SK-N-SH (cell line): ENCODE measurements around the gene CFAP299. TPM values are rescaled to one million over a fixed set of nuclear protein-coding genes. Genes with fewer than 3 reads are reported as not detected.
A peak's percentile ranks its signal among the peaks of the same experiment; 100 is the strongest.

Experiments
- CTCF ChIA-PET: fragments of 300-600, 350-600 bp; formaldehyde crosslinking; extraction: SDS; loops from one replicate; lab custom pipeline; 2021; lab: Yijun Ruan, JAX
- POLR2A ChIA-PET: fragments of 350-600 bp; sonication (Branson Sonifier 250); formaldehyde crosslinking; extraction: SDS; loops from one replicate; lab custom pipeline; 2020; ENCODE audit warnings: antibody characterized with exemption, inconsistent platforms; lab: Yijun Ruan, JAX
- DNase-seq: peaks from one replicate; pipeline ENCODE4 v3.0.0; 2012
- H2AFZ ChIP-seq: fragments of 200-600 bp; sonication (generic); 2 replicates; pipeline ENCODE4 v1.8.1; 2016; ENCODE audit warnings: antibody characterized with exemption, mild to moderate bottlenecking, low read depth
- H3F3A ChIP-seq: fragments of 200-600 bp; sonication (generic); replicated peaks from 2 replicates; pipeline ENCODE3; 2016; ENCODE audit warnings: antibody characterized with exemption, mild to moderate bottlenecking; ENCODE audit not compliant: insufficient read depth
- H3K27ac ChIP-seq, 2 experiments: fragments of 200-500 bp in 1 of 2; fragments of 200-600 bp in 1 of 2; sonication (Bioruptor generic) in 1 of 2; sonication (generic), shearing (Covaris generic) in 1 of 2; 2 replicates each; pipeline versions ENCODE4 v1.5.1 to v1.6.1; 2014 to 2016; ENCODE audit warnings: low read depth in 2 of 2, inconsistent platforms in 1 of 2, low read length in 1 of 2, mild to moderate bottlenecking in 1 of 2, mixed read lengths in 1 of 2
- H3K27me3 ChIP-seq: fragments of 200-600 bp; sonication (generic), shearing (Covaris generic); 2 replicates; pipeline ENCODE4 v1.6.1; 2016; ENCODE audit warnings: mixed run types; ENCODE audit not compliant: insufficient read depth
- H3K36me3 ChIP-seq, 2 experiments: fragments of 200-500 bp in 1 of 2; fragments of 200-600 bp in 1 of 2; sonication (Bioruptor generic) in 1 of 2; sonication (generic) in 1 of 2; replicated peaks in 1 of 2; 2 replicates each; pipeline versions ENCODE3 to v1.5.1; 2014 to 2016; ENCODE audit warnings: low read length in 1 of 2, mild to moderate bottlenecking in 1 of 2; ENCODE audit not compliant: insufficient read depth in 2 of 2, control insufficient read depth in 1 of 2
- H3K4me1 ChIP-seq, 2 experiments: fragments of 200-500 bp in 1 of 2; fragments of 200-600 bp in 1 of 2; sonication (Bioruptor generic) in 1 of 2; sonication (generic), shearing (Covaris generic) in 1 of 2; 2 replicates each; pipeline versions ENCODE4 v1.5.1 to v1.6.1; 2014 to 2016; ENCODE audit warnings: low read depth in 1 of 2, low read length in 1 of 2, mixed run types in 1 of 2; ENCODE audit not compliant: insufficient read depth in 2 of 2, control insufficient read depth in 1 of 2
- H3K4me2 ChIP-seq: fragments of 200-600 bp; sonication (generic), shearing (Covaris generic); 2 replicates; pipeline ENCODE4 v1.6.1; 2017; ENCODE audit warnings: mixed run types
- H3K4me3 ChIP-seq, 2 experiments: fragments of 200-500 bp in 1 of 2; fragments of 200-600 bp in 1 of 2; sonication (Bioruptor generic) in 1 of 2; sonication (generic), shearing (Covaris generic) in 1 of 2; 2 replicates each; pipeline versions ENCODE4 v1.5.1 to v1.8.1; 2014 to 2016; ENCODE audit warnings: low read depth in 2 of 2, inconsistent platforms in 1 of 2, low read length in 1 of 2, mild to moderate bottlenecking in 1 of 2, mixed read lengths in 1 of 2, moderate library complexity in 1 of 2
- H3K79me2 ChIP-seq: fragments of 200-600 bp; sonication (generic); 2 replicates; pipeline ENCODE4 v1.8.1; 2017; ENCODE audit warnings: mild to moderate bottlenecking; ENCODE audit not compliant: insufficient read depth
- H3K9ac ChIP-seq: fragments of 200-600 bp; sonication (generic); 2 replicates; pipeline ENCODE4 v1.6.1; 2017; ENCODE audit warnings: mixed run types
- H3K9me2 ChIP-seq: fragments of 200-600 bp; sonication (generic); 2 replicates; pipeline ENCODE4 v1.6.1; 2017; ENCODE audit warnings: mixed run types
- H3K9me3 ChIP-seq: fragments of 200-600 bp; sonication (generic); 2 replicates; pipeline ENCODE4 v1.6.1; 2017; ENCODE audit warnings: mixed run types, mild to moderate bottlenecking, moderate library complexity
- H4K20me1 ChIP-seq: fragments of 200-600 bp; sonication (generic); 2 replicates; pipeline ENCODE4 v1.6.1; 2017; ENCODE audit warnings: mild to moderate bottlenecking, mixed run types; ENCODE audit not compliant: insufficient read depth
- ELF1 ChIP-seq: IDR thresholded peaks from 2 replicates; pipeline ENCODE4 v1.4.0; 2012
- EP300 ChIP-seq, 2 experiments: IDR thresholded peaks; 2 replicates each; pipeline versions ENCODE4 v1.4.0 to v1.6.1; 2012; ENCODE audit warnings: borderline replicate concordance in 1 of 2, low read depth in 1 of 2, low read length in 1 of 2
- EZH2phosphoT487 ChIP-seq: fragments of 200-600 bp; sonication (generic); IDR thresholded peaks from 2 replicates; pipeline ENCODE4 v1.6.1; 2017; ENCODE audit warnings: low read depth, mixed run types, mild to moderate bottlenecking, antibody characterized with exemption, moderate library complexity, borderline replicate concordance
- FOXJ3 ChIP-seq: sonication (generic); formaldehyde crosslinking; IDR thresholded peaks from 2 replicates; pipeline ENCODE4 v1.5.1; 2020; ENCODE audit warnings: mild to moderate bottlenecking, missing genetic modification reagents
- GABPA ChIP-seq: IDR thresholded peaks from 2 replicates; pipeline ENCODE4 v1.4.0; 2012; ENCODE audit warnings: low read depth, mild to moderate bottlenecking
- JUND ChIP-seq: IDR thresholded peaks from 2 replicates; pipeline ENCODE4 v1.4.0; 2012
- MEF2A ChIP-seq: IDR thresholded peaks from 2 replicates; pipeline ENCODE4 v1.4.0; 2012; ENCODE audit warnings: low read depth, borderline replicate concordance
- NFIC ChIP-seq: IDR thresholded peaks from 2 replicates; pipeline ENCODE4 v1.4.0; 2012; ENCODE audit warnings: borderline replicate concordance
- PBX3 ChIP-seq: IDR thresholded peaks from 2 replicates; pipeline ENCODE4; 2012
- SIN3A ChIP-seq: IDR thresholded peaks from 2 replicates; pipeline ENCODE4 v1.6.1; 2012; ENCODE audit warnings: low read depth, mild to moderate bottlenecking, low read length, moderate library complexity, borderline replicate concordance
- SMC3 ChIP-seq: IDR thresholded peaks from 2 replicates; pipeline ENCODE4 v1.6.1; 2012; ENCODE audit warnings: low read depth, low read length, improper control_type of control experiment
- TCF12 ChIP-seq: IDR thresholded peaks from 2 replicates; pipeline ENCODE4 v1.4.0; 2012
- WGBS: methylation state at CpG from one replicate; pipeline ENCODE4 v1.1.6; 2017; ENCODE audit warnings: low lambda C conversion rate; 5-methylcytosine and 5-hydroxymethylcytosine counted together
- polyA plus RNA-seq, 3 experiments: library from polyadenylated mRNA; depleted of rRNA; stranded (reverse); fragments of >200 nt; gene quantifications; 2 replicates each; pipeline ENCODE4 v1.2.3, GENCODE V29; 2012
- TF ChIP-seq, protein P1 (sequence below): fragments of 150-350 bp; IDR thresholded peaks from 2 replicates; pipeline ENCODE4 v1.6.1; 2016; ENCODE audit warnings: mild to moderate bottlenecking, low read depth, low read length
- TF ChIP-seq, protein P2 (sequence below): IDR thresholded peaks from 2 replicates; pipeline ENCODE4 v1.4.0; 2012; ENCODE audit warnings: low read depth, borderline replicate concordance

CFAP299 gene
- polyA plus RNA-seq, 1 of the 3 experiments (the other 2 are of a cell fraction): 1.2 TPM

GRCh38 chr4:80814266-80814665, 478.7 kb downstream of the CFAP299 start:
- WGBS: 16% methylated on average over 5 of the region's 5 CpGs
- Histone ChIP-seq H3K4me2 (no peak overlapping the region), H3K4me3 (no peak overlapping the region), H3K79me2 (no peaks in the 10 kb centered on the region), H2AFZ (no peak overlapping the region), H3K4me1 (no peaks in the 10 kb centered on the region), H3K9me2 (no peaks in the 10 kb centered on the region), H3K27me3 (no peaks in the 10 kb centered on the region), H3K9me3 (0 out of 2 replicates have a peak, but pooled peaks cover 3% of the 10 kb centered on the region), H3K9ac (no peak overlapping the region), H3K27ac (no peak overlapping the region), H4K20me1 (no peaks in the 10 kb centered on the region), H3F3A (no peaks in the 10 kb centered on the region), H3K36me3 (no peaks in the 10 kb centered on the region)
- DNase-seq: no peak
- ChIA-PET POLR2A (no interaction called here), CTCF (interaction anchor here (1.0 kb wide), 1 partner anchor 176 kb away, joined by 3 read pairs; no protein-coding TSS in a partner anchor)
- TF ChIP-seq EZH2phosphoT487 (no peak), EP300 (IDR thresholded peaks at IDR 0.05; ENCODE audit: borderline replicate concordance in 1 of 2, low read depth in 1 of 2, low read length in 1 of 2) (no peak), SMC3 (no peak)

- Histone ChIP-seq H3K27me3 (no peaks in the 10 kb centered on the region), H3K27ac (peak overlapping the region; percentile 35 to 58; a peak in 3 of 4 replicates), H3K4me2 (peak overlapping the region; percentile 21; the same call in 1 of the 2 replicates), H2AFZ (0 out of 2 replicates have a peak overlapping the region, but pooled peaks have one; percentile 7), H3K4me3 (no peak overlapping the region), H3K9me3 (no peaks in the 10 kb centered on the region), H3K9ac (no peak overlapping the region), H3F3A (peaks cover 14% of the 10 kb centered on the region), H3K4me1 (0 out of 4 replicates have a peak, but pooled peaks cover 0 to 3% of the 10 kb centered on the region in 2 experiments), H3K79me2 (no peaks in the 10 kb centered on the region), H3K9me2 (no peaks in the 10 kb centered on the region), H4K20me1 (no peaks in the 10 kb centered on the region), H3K36me3 (no peaks in the 10 kb centered on the region)
- ChIA-PET CTCF (no interaction called here), POLR2A (no interaction called here)
- DNase-seq: no peak
- 13% methylated on average over 5 of the region's 5 CpGs for WGBS
- TF ChIP-seq JUND (0 out of 2 replicates have a peak, but pooled peaks have one; percentile 5), EP300 (IDR thresholded peaks at IDR 0.05; ENCODE audit: borderline replicate concordance in 1 of 2, low read depth in 1 of 2, low read length in 1 of 2) (no peak), TCF12 (no peak; the same call in none of the 2 replicates), SMC3 (no peak), PBX3 (0 out of 2 replicates have a peak, but pooled peaks have one; percentile 31)
Observed at GRCh38 chr4:80831383-80832361, 496.1 kb downstream of the CFAP299 start.

GRCh38 chr4:80839281-80839680, 503.8 kb downstream of the CFAP299 start:
- Histone ChIP-seq H3K4me2 (no peak overlapping the region), H3K9ac (no peak overlapping the region), H3F3A (no peaks in the 10 kb centered on the region), H3K36me3 (no peaks in the 10 kb centered on the region), H2AFZ (no peak overlapping the region), H3K9me3 (no peaks in the 10 kb centered on the region), H3K27ac (no peak overlapping the region), H4K20me1 (no peaks in the 10 kb centered on the region), H3K4me3 (no peak overlapping the region), H3K4me1 (peaks cover 0 to 5% of the 10 kb centered on the region in 2 experiments; a peak in 1 of 4 replicates), H3K27me3 (no peaks in the 10 kb centered on the region), H3K79me2 (no peaks in the 10 kb centered on the region), H3K9me2 (no peaks in the 10 kb centered on the region)
- 18% methylated on average over 1 of the region's 1 CpG for WGBS
- ChIA-PET POLR2A (no interaction called here), CTCF (no interaction called here)
- no peak for DNase-seq
- TF ChIP-seq ELF1 (no peak), PBX3 (no peak), JUND (no peak), SIN3A (no peak), NFIC (no peak), FOXJ3 (CRISPR knock-in tag) (no peak), MEF2A (no peak), GABPA (no peak), EP300 (IDR thresholded peaks at IDR 0.05; ENCODE audit: borderline replicate concordance in 1 of 2, low read depth in 1 of 2, low read length in 1 of 2) (no peak), TCF12 (no peak)
- TF ChIP-seq, protein P1, sequence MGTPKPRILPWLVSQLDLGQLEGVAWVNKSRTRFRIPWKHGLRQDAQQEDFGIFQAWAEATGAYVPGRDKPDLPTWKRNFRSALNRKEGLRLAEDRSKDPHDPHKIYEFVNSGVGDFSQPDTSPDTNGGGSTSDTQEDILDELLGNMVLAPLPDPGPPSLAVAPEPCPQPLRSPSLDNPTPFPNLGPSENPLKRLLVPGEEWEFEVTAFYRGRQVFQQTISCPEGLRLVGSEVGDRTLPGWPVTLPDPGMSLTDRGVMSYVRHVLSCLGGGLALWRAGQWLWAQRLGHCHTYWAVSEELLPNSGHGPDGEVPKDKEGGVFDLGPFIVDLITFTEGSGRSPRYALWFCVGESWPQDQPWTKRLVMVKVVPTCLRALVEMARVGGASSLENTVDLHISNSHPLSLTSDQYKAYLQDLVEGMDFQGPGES: no peak
- TF ChIP-seq, protein P2, sequence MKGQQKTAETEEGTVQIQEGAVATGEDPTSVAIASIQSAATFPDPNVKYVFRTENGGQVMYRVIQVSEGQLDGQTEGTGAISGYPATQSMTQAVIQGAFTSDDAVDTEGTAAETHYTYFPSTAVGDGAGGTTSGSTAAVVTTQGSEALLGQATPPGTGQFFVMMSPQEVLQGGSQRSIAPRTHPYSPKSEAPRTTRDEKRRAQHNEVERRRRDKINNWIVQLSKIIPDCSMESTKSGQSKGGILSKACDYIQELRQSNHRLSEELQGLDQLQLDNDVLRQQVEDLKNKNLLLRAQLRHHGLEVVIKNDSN: no peak
